Neural progenitor cell (in vitro differentiated cells): Measurements from ENCODE around the gene MGLL. TPM values are rescaled to one million over a fixed set of nuclear protein-coding genes. Genes with fewer than 3 reads are reported as not detected.
A peak's percentile ranks its signal among the peaks of the same experiment; 100 is the strongest.

ENCODE experiments used
- DNase-seq: peaks from one replicate; pipeline ENCODE4 v3.0.0-alpha.2; 2016; ENCODE audit warnings: low spot score
- H2AFZ ChIP-seq: fragments of 200-600 bp; sonication (generic); replicated peaks from 2 replicates; pipeline ENCODE4 v1.6.1; 2016; ENCODE audit warnings: antibody characterized with exemption
- H3F3A ChIP-seq: fragments of 200-600 bp; sonication (generic); 2 replicates; pipeline ENCODE4 v1.6.1; 2016; ENCODE audit warnings: antibody characterized with exemption, low read depth
- H3K27ac ChIP-seq: fragments of 200-600 bp; sonication (generic); 2 replicates; pipeline ENCODE4 v1.5.1; 2016; ENCODE audit warnings: mild to moderate bottlenecking
- H3K27me3 ChIP-seq: fragments of 200-600 bp; sonication (generic); 2 replicates; pipeline ENCODE4 v1.6.1; 2016; ENCODE audit warnings: mild to moderate bottlenecking, moderate library complexity
- H3K36me3 ChIP-seq: fragments of 200-600 bp; sonication (generic); 2 replicates; pipeline ENCODE4 v1.5.1; 2016
- H3K4me1 ChIP-seq: fragments of 200-600 bp; sonication (generic); 2 replicates; pipeline ENCODE4 v1.6.1; 2016; ENCODE audit warnings: mixed run types
- H3K4me2 ChIP-seq: fragments of 200-600 bp; sonication (generic); 2 replicates; pipeline ENCODE4 v1.6.1; 2016
- H3K4me3 ChIP-seq: fragments of 200-600 bp; sonication (generic); 2 replicates; pipeline ENCODE4 v1.5.1; 2016
- H3K79me2 ChIP-seq: fragments of 200-600 bp; sonication (generic); 2 replicates; pipeline ENCODE4 v1.6.1; 2016; ENCODE audit warnings: low read depth
- H3K9ac ChIP-seq: fragments of 200-600 bp; sonication (generic); 2 replicates; pipeline ENCODE4 v1.6.1; 2016
- H3K9me3 ChIP-seq: fragments of 200-600 bp; sonication (generic); 2 replicates; pipeline ENCODE4 v1.5.1; 2016; ENCODE audit warnings: low read depth
- H4K20me1 ChIP-seq: fragments of 200-600 bp; sonication (generic); 2 replicates; pipeline ENCODE4 v1.6.1; 2016; ENCODE audit warnings: low read depth
- H3K27ac Mint-ChIP-seq: 3 replicates; pipeline ENCODE4 v1.8.0; 2021; ENCODE audit warnings: mixed read lengths
- H3K27me3 Mint-ChIP-seq: 2 replicates; pipeline ENCODE4 v1.8.0; 2022; ENCODE audit warnings: low read depth, mild to moderate bottlenecking, inconsistent platforms, moderate library complexity, mixed read lengths; ENCODE audit not compliant: insufficient read depth
- H3K36me3 Mint-ChIP-seq: 3 replicates; pipeline ENCODE4 v1.8.0; 2021; ENCODE audit warnings: mixed read lengths
- H3K4me1 Mint-ChIP-seq: 3 replicates; pipeline ENCODE4 v1.8.0; 2021; ENCODE audit warnings: mixed read lengths
- H3K4me3 Mint-ChIP-seq: 3 replicates; pipeline ENCODE4 v1.8.0; 2021; ENCODE audit warnings: mild to moderate bottlenecking, moderate library complexity, mixed read lengths
- H3K9me3 Mint-ChIP-seq: 3 replicates; pipeline ENCODE4 v1.8.0; 2020; ENCODE audit warnings: mixed read lengths
- EZH2 ChIP-seq: fragments of 200-600 bp; sonication (generic); IDR thresholded peaks from 2 replicates; pipeline ENCODE4 v1.6.1; 2017; ENCODE audit warnings: antibody characterized with exemption, mild to moderate bottlenecking, moderate library complexity
- EZH2phosphoT487 ChIP-seq: fragments of 200-600 bp; sonication (generic); IDR thresholded peaks from 2 replicates; pipeline ENCODE4 v1.6.1; 2017; ENCODE audit warnings: antibody characterized with exemption
- total RNA-seq: library from RNA; depleted of rRNA; stranded (reverse); fragments of >200 nt; gene quantifications from 2 replicates; pipeline ENCODE4 v1.2.3, GENCODE V29; 2015; ENCODE audit warnings: low replicate concordance
- TF ChIP-seq, protein P1 (sequence below): fragments of 200-600 bp; sonication (generic); IDR thresholded peaks from 2 replicates; pipeline ENCODE4 v1.5.1; 2017; ENCODE audit warnings: antibody characterized with exemption, mild to moderate bottlenecking

Gene MGLL
- total RNA-seq, 1 donor from 2014 or later, result 0.15 TPM

DNA sequence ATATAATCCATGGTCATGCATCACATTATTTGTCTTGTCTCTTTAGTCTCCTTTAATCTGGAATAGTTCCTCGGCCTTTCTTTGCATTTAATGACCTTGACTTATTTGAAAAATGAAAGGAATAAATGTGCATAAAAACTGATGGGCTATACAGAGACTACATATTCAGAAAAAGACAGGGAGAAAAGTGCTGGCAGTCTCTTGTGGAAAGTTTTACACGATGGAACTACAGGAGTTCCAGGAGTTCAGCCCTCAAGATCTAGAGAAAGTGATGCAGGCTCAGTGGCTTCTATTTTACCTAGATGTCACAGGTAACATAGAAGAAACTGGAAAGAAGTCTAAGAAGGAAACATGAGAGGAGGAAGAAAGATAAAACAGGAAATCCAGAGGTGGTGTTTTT, 157.2 kb downstream of the MGLL start:
- H3K9me3 ChIP-seq, result no peaks in the 10 kb centered on the region
- no peak overlapping the region for H3K27ac Mint-ChIP-seq
- no peak overlapping the region for H2AFZ ChIP-seq
- H3K4me1 ChIP-seq, result no peaks in the 10 kb centered on the region
- H3K4me1 Mint-ChIP-seq, result peaks cover 9% of the 10 kb centered on the region
- no peak overlapping the region for H3K4me3 Mint-ChIP-seq
- TF ChIP-seq, protein P1, sequence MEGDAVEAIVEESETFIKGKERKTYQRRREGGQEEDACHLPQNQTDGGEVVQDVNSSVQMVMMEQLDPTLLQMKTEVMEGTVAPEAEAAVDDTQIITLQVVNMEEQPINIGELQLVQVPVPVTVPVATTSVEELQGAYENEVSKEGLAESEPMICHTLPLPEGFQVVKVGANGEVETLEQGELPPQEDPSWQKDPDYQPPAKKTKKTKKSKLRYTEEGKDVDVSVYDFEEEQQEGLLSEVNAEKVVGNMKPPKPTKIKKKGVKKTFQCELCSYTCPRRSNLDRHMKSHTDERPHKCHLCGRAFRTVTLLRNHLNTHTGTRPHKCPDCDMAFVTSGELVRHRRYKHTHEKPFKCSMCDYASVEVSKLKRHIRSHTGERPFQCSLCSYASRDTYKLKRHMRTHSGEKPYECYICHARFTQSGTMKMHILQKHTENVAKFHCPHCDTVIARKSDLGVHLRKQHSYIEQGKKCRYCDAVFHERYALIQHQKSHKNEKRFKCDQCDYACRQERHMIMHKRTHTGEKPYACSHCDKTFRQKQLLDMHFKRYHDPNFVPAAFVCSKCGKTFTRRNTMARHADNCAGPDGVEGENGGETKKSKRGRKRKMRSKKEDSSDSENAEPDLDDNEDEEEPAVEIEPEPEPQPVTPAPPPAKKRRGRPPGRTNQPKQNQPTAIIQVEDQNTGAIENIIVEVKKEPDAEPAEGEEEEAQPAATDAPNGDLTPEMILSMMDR, result no peak
- TF ChIP-seq EZH2 (no peak), EZH2phosphoT487 (no peak)
- H3K27ac ChIP-seq, result no peak overlapping the region
- no peak overlapping the region for H3K9ac ChIP-seq
- H3K27me3 ChIP-seq, result no peaks in the 10 kb centered on the region
- no peak for DNase-seq
- H3K36me3 Mint-ChIP-seq, result peaks cover 45% of the 10 kb centered on the region
- H3F3A ChIP-seq, result no peaks in the 10 kb centered on the region
- H3K27me3 Mint-ChIP-seq, result peaks cover 9% of the 10 kb centered on the region
- H3K36me3 ChIP-seq, result no peaks in the 10 kb centered on the region
- H3K4me3 ChIP-seq, result no peak overlapping the region
- no peak overlapping the region for H3K4me2 ChIP-seq
- H3K79me2 ChIP-seq, result no peaks in the 10 kb centered on the region
- no peaks in the 10 kb centered on the region for H4K20me1 ChIP-seq
- no peaks in the 10 kb centered on the region for H3K9me3 Mint-ChIP-seq

DNA sequence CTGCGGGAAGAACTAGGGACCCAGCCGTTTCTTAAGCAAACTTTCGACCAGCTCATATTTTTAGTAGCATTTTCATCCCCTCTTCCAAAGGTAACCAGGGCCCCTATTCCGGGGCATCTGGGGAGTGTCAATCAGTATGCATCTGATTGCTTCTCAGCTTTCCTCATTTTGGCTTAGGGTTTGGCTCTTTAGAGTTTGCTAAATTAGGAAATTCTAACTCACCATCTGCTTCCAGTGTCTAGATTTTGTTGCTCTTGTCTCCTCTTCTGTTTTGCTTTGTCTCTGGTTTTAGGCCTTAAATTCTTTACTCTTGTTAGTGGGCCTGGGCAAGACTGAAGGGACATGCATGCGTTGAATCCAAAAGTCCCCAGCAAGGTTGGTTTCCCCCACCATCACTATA, 159.2 kb downstream of the MGLL start:
- Histone ChIP-seq H3F3A (no peaks in the 10 kb centered on the region), H3K9me3 (no peaks in the 10 kb centered on the region), H4K20me1 (no peaks in the 10 kb centered on the region), H3K4me3 (no peak overlapping the region), H3K27ac (no peak overlapping the region), H3K27me3 (no peaks in the 10 kb centered on the region), H3K36me3 (no peaks in the 10 kb centered on the region), H3K4me1 (no peaks in the 10 kb centered on the region), H3K9ac (peak overlapping the region; percentile 9), H2AFZ (no peak overlapping the region), H3K4me2 (no peak overlapping the region), H3K79me2 (no peaks in the 10 kb centered on the region)
- no peaks in the 10 kb centered on the region for H3K9me3 Mint-ChIP-seq
- DNase-seq, result no peak
- no peak for TF ChIP-seq EZH2phosphoT487
- TF ChIP-seq EZH2, result no peak
- TF ChIP-seq, protein P1, result no peak
- peaks cover 11% of the 10 kb centered on the region for H3K4me1 Mint-ChIP-seq
- H3K27ac Mint-ChIP-seq, result no peak overlapping the region
- H3K27me3 Mint-ChIP-seq, result peaks cover 8% of the 10 kb centered on the region
- H3K4me3 Mint-ChIP-seq, result no peak overlapping the region
- H3K36me3 Mint-ChIP-seq, result peaks cover 38% of the 10 kb centered on the region

GRCh38 chr3:127662001-127662469, 160.3 kb downstream of the MGLL start:
- peaks cover 41% of the 10 kb centered on the region for H3K36me3 Mint-ChIP-seq
- peaks cover 6% of the 10 kb centered on the region for H3K27me3 Mint-ChIP-seq

More at GRCh38 chr3:127662001-127662469, 160.3 kb downstream of the MGLL start:
- H3K9me3 Mint-ChIP-seq, result no peaks in the 10 kb centered on the region
- H3K36me3 ChIP-seq, result no peaks in the 10 kb centered on the region
- H3K4me3 ChIP-seq, result no peak overlapping the region
- H3K4me3 Mint-ChIP-seq, result no peak overlapping the region
- H3K4me1 ChIP-seq, result no peaks in the 10 kb centered on the region
- H3K27me3 ChIP-seq, result no peaks in the 10 kb centered on the region
- H3K4me2 ChIP-seq, result no peak overlapping the region
- DNase-seq, result no peak
- H3K27ac ChIP-seq, result no peak overlapping the region
- no peak overlapping the region for H3K27ac Mint-ChIP-seq
- no peak overlapping the region for H3K9ac ChIP-seq
- no peaks in the 10 kb centered on the region for H4K20me1 ChIP-seq
- TF ChIP-seq, protein P1, result no peak
- TF ChIP-seq EZH2 (no peak), EZH2phosphoT487 (no peak)
- H3K4me1 Mint-ChIP-seq, result peaks cover 6% of the 10 kb centered on the region
- no peaks in the 10 kb centered on the region for H3K79me2 ChIP-seq
- H3K9me3 ChIP-seq, result no peaks in the 10 kb centered on the region
- no peak overlapping the region for H2AFZ ChIP-seq
- no peaks in the 10 kb centered on the region for H3F3A ChIP-seq
